Hair follicle dermal papilla cell (primary cell): ENCODE measurements around the gene P3H2. TPM values are rescaled to one million over a fixed set of nuclear protein-coding genes. Genes with fewer than 3 reads are reported as not detected.

Source experiments
- small RNA-seq: library from RNA; depleted of rRNA; stranded (forward); fragments of <200 nt; gene quantifications from one replicate; pipeline ENCODE3, GENCODE V24; 2012
- total RNA-seq: library from RNA; depleted of rRNA; stranded (reverse); fragments of >200 nt; gene quantifications from 2 replicates; pipeline ENCODE4 v1.2.3, GENCODE V29; 2012

P3H2 gene, protein sequence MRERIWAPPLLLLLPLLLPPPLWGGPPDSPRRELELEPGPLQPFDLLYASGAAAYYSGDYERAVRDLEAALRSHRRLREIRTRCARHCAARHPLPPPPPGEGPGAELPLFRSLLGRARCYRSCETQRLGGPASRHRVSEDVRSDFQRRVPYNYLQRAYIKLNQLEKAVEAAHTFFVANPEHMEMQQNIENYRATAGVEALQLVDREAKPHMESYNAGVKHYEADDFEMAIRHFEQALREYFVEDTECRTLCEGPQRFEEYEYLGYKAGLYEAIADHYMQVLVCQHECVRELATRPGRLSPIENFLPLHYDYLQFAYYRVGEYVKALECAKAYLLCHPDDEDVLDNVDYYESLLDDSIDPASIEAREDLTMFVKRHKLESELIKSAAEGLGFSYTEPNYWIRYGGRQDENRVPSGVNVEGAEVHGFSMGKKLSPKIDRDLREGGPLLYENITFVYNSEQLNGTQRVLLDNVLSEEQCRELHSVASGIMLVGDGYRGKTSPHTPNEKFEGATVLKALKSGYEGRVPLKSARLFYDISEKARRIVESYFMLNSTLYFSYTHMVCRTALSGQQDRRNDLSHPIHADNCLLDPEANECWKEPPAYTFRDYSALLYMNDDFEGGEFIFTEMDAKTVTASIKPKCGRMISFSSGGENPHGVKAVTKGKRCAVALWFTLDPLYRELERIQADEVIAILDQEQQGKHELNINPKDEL
- total RNA-seq = 11.0 and 11.8 TPM in 2 replicates

DNA sequence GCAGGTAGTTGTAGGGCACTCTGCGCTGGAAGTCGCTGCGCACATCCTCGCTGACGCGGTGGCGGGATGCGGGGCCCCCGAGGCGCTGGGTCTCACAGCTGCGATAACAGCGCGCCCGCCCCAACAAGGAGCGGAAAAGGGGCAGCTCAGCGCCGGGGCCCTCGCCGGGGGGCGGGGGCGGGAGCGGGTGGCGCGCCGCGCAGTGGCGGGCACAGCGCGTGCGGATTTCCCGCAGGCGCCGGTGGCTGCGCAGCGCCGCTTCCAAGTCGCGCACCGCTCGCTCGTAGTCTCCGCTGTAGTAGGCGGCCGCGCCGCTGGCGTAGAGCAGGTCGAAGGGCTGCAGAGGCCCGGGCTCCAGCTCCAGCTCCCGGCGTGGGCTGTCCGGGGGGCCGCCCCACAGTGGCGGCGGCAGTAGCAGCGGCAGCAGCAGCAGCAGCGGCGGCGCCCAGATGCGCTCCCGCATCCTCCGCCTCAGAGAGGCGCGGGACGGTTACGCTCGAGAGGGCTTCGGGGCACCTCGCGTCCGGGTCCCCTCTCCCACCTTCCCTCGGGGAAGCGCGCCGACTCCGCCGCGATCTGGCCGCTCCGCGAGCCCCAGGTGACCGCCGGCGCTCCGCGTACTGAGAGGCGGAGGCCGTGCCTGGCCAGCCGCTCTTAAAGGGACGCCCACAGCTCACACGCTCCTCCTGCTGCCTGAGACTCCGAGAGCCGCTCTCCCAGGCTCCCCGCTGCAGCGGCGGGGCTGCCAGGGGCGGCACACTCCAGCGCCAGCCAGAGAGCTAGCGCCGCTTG is at the start of gene P3H2:
Gene P3H2, minus strand, starts transcription at position 629 of the 792 bp plus-strand sequence. Its CDS starts 166 bp downstream, at position 463.

Small RNA genes lying within 50 kb of the gene (small RNA-seq; reads per million reads assigned to genes)
- gene RNU6-1109P = not detected

Other genes with a start within 250 kb of the P3H2 start
- gene CLDN1, start 201.5 kb upstream of the P3H2 start, total RNA-seq = 0.32 and 0.85 TPM in 2 replicates